HL-60 (cell line): ENCODE measurements around the gene IFIT1B.

ENCODE experiments used
- CTCF ChIP-seq: IDR thresholded peaks from one replicate; pipeline ENCODE4 v1.5.1; 2011; ENCODE audit warnings: low read length, control low read depth, inconsistent platforms; ENCODE audit not compliant: insufficient read depth
- GABPA ChIP-seq: IDR thresholded peaks from 2 replicates; pipeline ENCODE4 v1.6.1; 2012; ENCODE audit warnings: low read depth
- POLR2AphosphoS5 ChIP-seq: IDR thresholded peaks from 2 replicates; pipeline ENCODE4 v1.6.1; 2012; ENCODE audit warnings: low read depth
- REST ChIP-seq: IDR thresholded peaks from 2 replicates; pipeline ENCODE4 v1.6.1; 2012; ENCODE audit warnings: low read depth; ENCODE audit not compliant: insufficient replicate concordance

DNA sequence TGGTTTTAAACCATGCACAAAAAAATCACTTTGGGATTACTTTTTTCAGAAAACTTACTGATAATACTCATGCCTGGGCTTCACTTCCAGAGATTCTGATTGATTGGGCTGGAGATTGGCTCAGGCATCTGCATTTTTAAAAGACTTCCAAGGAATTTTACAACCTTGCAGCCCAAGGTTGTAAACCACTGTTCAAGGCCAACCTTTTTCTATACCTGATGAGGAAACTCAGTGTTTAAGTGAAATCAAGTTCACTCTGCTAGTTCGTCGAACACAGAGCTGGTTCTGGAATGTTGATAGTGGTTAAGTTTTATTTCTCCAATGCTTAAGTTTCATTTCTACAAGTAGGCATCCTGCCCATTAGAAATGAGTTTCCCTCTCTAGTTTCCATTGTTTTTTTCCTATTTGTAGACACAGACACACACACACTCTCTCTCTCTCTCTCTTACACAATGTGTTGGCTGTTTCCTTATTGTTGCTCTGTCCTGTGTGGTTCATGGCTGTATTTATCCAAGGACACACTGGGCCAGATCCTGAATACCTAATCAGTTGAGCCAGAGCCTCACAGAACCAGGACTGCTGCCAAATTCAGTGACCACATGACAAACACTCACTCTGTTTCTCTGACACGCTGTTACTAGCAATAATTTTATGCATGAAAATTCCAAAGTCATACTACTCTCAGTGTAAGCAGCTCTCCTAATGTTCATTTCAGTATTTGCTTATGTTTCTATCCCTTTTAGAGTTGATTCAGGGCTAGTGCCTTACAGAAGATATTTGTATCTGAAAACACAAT lies 3.7 kb upstream of the IFIT1B start:
- no peak for TF ChIP-seq CTCF
- TF ChIP-seq POLR2AphosphoS5 = no peak
- no peak for TF ChIP-seq REST
- TF ChIP-seq GABPA = no peak
